Stimulated activated CD8-positive, alpha-beta memory T cell treated with anti-CD3 and anti-CD28 coated beads, Interleukin-4, amount 100 ng/mL, for 24 hours (primary cell): ENCODE results near the gene EPHB1.
"Not testable (repeated sequence)": the region's sequence is repeated elsewhere in the genome, so short reads cannot be mapped to it uniquely, and the experiment has no call there.

ENCODE experiments used
- DNase-seq: peaks from one replicate; pipeline ENCODE4 v3.0.0-alpha.2; 2020; ENCODE audit warnings: low read depth

Gene EPHB1

GRCh38 chr3:135084405-135084804, 289.3 kb downstream of the EPHB1 start:
- DNase-seq = no peak

DNA sequence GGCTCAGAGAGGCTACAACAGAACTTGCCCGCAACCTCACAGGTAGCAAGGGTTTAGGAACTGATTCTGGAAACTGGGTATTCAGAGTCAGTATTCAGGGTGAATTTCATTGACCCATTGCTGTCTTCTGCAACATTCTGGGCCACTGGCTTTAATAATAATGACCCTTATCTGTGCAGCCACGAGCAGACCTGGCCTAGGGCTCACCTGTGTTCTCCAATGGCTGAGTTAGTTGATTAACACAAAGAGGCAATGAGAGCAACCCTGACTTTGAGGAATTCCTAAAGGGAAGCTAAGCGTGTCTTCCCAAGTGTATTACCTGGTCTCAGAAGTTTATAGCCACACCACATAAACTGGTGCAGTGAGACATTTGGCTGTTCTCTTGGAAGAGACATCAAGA, 289.9 kb downstream of the EPHB1 start:
- no peak for DNase-seq

DNA sequence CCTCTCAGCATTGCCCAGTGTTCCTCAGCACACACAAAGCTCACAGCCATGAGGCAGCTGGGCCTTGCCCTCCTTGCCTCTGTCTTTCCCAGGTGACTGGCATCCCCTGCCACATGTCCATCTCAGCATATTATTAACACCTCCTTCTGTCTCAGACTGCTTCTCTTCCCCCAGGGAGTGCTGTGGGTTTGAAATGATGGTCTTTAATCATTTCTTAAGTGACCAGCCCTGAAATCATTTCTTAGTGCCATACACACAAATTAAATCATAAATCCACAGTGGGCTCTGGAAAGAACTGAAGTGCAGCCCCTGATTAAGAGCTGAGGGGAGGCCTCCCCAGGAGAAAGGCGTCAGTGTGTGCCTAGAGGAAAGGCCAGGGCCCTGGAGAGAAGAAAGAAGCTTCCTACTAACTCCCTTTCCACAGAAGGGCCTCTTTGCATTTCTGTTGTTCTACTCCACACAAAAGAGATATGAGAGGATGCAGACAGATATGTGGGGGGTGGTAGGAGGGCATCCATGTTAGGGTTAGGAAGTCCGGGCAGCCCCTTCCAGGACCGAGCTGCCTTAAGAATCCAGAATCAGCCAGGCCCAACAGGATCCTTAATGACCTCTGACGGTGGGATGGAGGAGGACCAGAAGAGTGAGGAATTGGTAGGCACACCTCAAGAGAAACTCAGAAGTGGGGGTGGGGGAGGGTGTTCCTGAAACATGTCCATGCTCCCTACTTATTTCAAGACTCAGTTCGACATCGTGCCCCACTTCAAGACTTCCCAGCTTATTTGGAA, 290.8 kb downstream of the EPHB1 start:
- DNase-seq = no peak

DNA sequence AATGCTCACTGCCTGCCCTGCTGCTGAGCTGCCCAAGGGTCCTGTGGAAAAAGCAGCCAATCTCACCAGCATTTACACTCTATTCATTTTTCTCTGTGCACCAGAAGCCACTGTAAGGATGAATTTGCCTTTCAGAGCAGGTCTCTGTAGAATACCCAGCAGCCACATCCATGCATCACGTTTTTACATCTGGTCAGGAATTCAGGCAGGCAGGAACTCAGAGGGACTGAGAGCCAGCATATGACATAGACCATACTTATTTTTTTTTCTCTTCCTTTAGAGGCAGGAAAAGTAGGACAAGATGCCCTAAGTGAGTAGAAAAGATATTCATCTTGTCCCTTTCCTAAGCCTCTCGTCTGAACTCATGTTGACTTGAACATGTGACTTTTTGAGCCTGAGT, 292.7 kb downstream of the EPHB1 start:
- no peak for DNase-seq

DNA sequence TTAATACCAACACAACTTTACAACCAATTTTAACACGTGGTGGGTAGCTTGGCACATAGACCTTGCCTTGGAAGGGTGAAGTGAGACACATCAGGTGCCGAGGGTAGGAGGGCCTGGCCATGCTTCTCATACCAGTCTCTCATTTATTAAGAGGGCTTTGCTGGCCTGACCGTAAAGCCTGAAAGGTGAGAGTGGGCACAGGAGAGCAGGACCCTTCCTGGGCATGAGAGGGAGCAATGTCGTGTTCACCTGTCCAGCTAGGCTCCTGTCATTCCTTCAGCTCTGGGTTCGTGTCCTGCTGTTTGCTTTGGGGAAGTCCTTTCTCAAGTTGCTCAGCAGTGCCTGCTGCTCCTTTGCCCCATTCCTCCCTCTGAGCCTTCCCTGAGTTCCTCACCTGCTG, 294.4 kb downstream of the EPHB1 start:
- no peak for DNase-seq

DNA sequence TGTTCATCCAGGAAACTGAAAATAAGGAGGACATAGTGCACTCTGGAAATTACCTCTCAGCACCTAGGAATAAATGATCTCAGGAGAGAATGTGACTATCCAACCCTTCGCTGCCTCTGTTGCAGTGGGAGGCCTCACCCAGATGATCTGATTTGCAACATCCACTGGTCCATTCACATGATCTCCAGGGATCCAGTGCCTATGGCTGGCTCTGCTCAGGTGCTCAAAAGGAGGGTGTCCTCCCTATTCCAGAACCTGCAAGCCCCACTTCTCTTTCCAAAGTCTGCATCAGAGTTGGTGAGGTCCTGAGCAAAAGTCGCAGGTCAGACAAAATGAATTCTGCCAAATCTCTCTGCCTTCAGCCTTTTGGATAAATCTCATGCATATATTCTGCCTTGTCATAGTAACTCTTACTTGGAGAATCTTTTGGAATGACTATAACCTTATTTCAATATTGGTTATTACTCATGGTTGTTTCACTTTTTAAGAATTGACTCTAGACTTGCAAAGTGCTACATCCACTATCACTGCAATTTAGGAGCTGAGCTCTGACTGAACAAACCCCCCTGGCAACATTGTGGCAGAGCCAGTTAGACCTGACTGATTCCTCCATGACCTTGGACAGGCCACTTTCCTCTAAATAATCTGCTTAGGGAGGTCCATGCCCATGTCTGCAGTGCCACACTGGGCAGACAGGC, 295.1 kb downstream of the EPHB1 start:
- DNase-seq = no peak

DNA sequence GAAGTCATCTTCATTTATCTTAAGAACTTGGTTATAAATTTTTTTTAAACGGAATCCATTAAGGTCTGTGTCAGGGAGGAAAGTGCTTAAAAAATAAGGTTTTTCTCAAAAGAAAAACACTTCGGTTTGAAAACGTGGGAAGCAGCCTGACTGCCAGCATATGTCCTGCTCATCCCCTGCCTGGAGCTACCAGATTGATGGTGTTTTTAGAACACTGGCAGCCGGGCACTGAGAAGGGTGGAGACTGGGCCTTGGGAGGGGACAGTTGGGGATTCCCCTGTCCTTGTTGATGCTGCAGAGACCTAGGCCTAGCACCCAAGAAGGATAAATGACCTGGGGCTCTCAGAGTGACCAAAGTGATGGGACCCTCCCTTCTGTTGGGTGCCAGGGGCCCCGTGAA, 296.9 kb downstream of the EPHB1 start:
- no peak for DNase-seq

DNA sequence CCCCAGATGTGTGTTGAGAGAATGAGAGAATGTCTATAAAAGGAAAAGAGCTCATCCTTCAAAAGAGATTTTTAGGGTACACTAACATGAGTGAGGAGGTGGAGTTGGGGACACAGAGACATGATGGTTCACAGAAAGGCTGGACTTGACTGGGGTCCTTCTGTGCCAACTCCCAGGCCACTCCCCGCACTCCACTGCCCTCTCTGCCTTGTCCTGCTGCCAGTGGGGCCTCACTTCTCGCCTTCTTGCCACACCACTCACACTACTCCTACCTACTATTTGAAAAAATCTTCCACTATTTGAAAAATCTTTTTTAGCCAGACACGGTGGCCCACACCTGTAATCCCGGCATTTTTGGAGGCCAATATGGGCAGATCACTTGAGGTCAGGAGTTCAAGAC, 298.1 kb downstream of the EPHB1 start:
- DNase-seq = no peak

GRCh38 chr3:135097276-135097946, 302.4 kb downstream of the EPHB1 start:
- no peak for DNase-seq

GRCh38 chr3:135099734-135100355, 304.8 kb downstream of the EPHB1 start:
- no peak for DNase-seq

- no peak for DNase-seq
Observed at GRCh38 chr3:135100366-135100765, 305.3 kb downstream of the EPHB1 start.

- DNase-seq = no peak
Observed at GRCh38 chr3:135103917-135104316, 308.9 kb downstream of the EPHB1 start.

DNA sequence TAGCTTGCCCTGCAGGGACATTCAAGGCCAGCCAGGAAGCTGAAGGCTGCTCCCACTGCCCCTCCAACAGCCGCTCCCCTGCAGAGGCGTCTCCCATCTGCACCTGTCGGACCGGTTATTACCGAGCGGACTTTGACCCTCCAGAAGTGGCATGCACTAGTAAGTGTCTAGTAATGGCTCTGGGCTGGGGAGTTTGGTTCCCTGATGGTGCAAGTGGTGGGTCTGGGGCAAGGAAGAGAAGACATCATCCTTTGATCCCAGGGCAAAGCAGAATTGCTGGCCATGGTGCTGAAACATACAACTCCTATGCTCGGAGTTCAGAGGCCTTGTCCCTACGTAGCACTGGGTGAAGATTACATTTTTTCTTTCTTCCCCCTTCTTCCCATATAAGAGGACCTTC, 311.4 kb downstream of the EPHB1 start:
- no peak for DNase-seq

DNA sequence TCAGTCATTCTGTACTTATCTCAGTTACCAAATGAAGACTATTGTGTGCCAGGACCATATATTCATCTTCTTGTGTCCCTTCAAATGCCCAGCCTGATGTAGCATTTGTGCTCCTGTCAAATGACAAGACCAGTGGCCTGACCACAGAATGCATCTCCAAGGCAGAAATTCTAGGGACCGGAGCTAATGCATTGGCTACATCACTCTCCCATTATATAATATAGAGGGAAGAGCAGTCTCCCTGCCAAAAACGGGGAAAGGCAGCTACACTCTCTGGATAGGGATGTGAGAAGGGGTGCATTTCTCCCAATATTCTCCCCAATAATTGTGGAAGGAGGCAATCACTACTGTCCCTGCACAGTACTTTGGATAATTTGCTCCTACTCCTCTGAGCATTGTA, 312.0 kb downstream of the EPHB1 start:
- no peak for DNase-seq

DNA sequence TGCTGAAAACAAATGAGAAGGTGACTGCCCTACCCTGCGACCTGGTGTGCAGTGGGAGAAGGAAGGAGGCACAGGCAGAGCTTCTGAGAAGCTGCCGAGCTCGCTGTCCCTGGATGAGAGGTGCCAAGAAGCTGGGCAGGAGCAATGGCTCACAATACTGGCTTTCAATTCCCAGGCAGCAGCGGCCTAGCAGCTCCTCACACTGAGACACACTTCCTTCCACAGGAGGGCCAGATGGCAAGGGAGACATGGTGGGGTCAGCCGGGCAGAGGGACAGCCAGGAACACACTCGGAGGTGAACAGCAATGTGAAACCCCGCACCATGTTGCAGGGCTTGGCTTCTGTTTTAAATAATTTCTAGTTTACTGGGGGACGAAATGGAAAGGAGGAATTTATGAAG, 314.6 kb downstream of the EPHB1 start:
- DNase-seq = no peak

DNA sequence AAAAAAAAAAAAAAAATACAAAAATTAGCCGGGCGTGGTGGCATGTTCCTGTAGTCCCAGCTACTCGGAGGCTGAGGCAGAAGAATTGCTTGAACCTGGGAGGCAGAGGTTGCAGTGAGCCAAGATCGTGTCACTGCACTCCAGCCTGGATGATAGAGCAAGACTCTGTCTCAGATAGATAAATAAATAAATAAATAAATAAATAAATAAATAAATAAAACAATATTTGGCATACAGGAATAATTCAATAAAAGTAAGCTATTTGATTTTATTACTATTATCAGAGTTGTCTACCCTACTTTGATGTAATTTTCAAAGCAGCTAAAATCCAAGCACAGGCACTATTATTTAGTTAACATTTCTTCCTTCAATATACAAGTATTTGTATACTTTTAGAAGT, 319.5 kb downstream of the EPHB1 start:
- not testable (repeated sequence) for DNase-seq

DNA sequence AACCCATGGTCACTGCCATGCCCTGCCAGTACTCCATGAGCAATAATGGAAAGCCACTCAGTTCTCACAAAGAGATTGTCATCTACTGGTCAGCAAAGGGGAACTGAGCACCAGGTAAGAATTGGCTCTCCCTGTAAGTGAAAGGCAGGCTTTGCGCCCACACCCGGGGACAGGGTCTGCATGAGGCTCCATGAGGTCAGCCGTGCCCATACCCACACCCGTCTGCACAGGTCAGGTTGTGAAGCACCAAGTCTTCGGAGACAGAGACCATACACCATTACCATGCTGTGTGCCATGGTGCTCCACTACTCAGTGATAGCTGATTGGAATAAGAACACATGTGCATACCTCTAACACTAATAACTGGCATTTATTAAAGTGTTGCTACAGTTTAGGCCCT, 322.9 kb downstream of the EPHB1 start:
- DNase-seq = no peak

DNA sequence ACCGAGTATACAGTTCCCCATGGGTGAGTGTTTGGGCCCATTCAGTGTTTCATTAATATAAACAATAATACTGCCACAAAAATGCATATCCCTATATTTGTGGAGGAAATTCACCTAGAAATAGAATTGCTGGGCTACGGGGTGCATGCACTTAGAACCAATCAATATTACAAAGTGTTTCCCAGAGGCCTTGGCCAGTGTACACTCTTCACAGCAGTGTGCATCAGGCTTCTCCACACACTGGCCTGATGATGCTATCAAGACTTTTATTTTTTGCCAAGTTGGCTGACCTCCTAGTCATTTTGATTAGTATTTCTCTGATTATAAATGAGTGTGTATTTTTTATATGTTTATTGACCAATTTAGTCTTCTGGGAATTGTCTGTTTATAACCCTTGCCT, 323.7 kb downstream of the EPHB1 start:
- DNase-seq = no peak

DNA sequence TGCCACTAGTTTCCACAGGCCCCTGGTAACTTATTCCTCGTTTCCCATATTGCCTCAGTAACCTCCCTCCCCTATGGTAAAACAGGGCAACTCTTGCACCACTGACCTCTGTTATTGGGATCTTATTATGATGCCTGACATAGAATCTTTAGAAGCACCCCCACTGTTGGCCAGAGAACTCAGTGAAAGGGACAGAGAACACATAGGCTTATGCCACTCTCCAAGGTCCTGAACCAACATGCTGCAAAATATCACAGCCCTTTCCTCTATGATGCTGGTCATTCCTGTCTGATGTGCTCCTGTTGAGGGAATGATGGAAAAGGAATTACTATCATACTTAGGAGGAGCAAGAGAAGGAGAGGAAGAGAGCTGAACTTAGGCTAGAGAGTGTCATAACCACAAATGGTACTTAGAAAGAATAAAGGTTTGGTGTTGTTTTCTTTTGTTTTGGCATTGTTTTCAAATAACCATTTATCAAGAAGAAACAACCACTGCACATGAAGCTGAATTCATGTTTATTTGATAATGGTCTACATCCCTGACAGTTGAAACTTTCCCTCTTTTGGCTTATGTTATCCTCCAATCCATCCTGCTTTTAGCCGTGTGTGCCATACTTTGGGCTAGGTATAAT, 330.2 kb downstream of the EPHB1 start:
- DNase-seq = no peak

- DNase-seq = no peak
Observed at GRCh38 chr3:135127946-135128470, 332.9 kb downstream of the EPHB1 start.

DNA sequence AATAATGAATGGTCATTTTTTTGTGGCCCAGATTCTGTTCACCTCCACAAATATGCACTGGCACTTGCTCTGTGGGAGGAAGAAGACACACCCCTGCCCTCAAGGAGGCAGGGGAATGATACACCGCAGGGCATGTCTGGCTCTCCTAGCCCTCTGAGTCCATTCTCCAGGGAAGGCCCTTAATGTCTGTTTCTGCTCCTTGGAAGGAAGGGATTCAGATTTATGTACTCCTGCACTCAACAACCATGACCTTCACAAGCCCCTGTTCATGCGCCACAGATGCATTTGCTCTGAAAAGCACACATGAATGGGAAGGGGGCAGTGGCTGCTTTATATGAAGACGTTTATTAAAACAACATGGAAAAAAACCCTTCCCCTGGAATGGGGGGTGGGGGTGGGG, 333.8 kb downstream of the EPHB1 start:
- no peak for DNase-seq

GRCh38 chr3:135131290-135131689, 336.2 kb downstream of the EPHB1 start:
- DNase-seq = no peak
